Common myeloid progenitor, CD34-positive (primary cell): ENCODE results near the gene PNPLA2.
A peak's percentile ranks its signal among the peaks of the same experiment; 100 is the strongest.

Experiments used
- CTCF ChIA-PET: fragments of 350-600 bp; sonication (Branson Sonifier 250); formaldehyde crosslinking; loops from one replicate; lab custom pipeline; 2021; ENCODE audit warnings: antibody characterized with exemption; lab: Charles Lee
- POLR2A ChIA-PET: fragments of 350-600 bp; sonication (Branson Sonifier 250); formaldehyde crosslinking; loops from one replicate; lab custom pipeline; 2021; ENCODE audit warnings: antibody characterized with exemption; lab: Charles Lee
- DNase-seq, 3 donors: peaks; one replicate each; pipeline versions ENCODE4 v3.0.0 to v3.0.0-alpha.2; 2013
- H3K27ac ChIP-seq, 2 experiments: 1 replicate in 1 of 2; 2 replicates in 1 of 2; pipeline ENCODE4 v1.7.0; 2013; ENCODE audit warnings: inconsistent platforms in 2 of 2, low read length in 2 of 2, mild to moderate bottlenecking in 2 of 2, low read depth in 1 of 2, moderate library complexity in 1 of 2; ENCODE audit not compliant: severe bottlenecking in 2 of 2, insufficient read depth in 1 of 2, poor library complexity in 1 of 2
- H3K27me3 ChIP-seq, 5 experiments: replicated peaks in 2 of 5; 1 replicate in 3 of 5; 2 replicates in 2 of 5; pipeline versions ENCODE4 v1.6.1 to v1.7.0; 2013; ENCODE audit warnings: low read length in 4 of 5, mild to moderate bottlenecking in 2 of 5, moderate library complexity in 2 of 5, inconsistent platforms in 1 of 5; ENCODE audit not compliant: insufficient read depth in 5 of 5, control insufficient read depth in 4 of 5
- H3K36me3 ChIP-seq, 4 experiments: 1 replicate in 2 of 4; 2 replicates in 2 of 4; pipeline versions ENCODE4 v1.6.1 to v1.7.0; 2013; ENCODE audit warnings: low read length in 3 of 4, control low read depth in 1 of 4, mild to moderate bottlenecking in 1 of 4; ENCODE audit not compliant: control insufficient read depth in 4 of 4, insufficient read depth in 4 of 4
- H3K4me1 ChIP-seq, 4 experiments: 1 replicate in 3 of 4; 2 replicates in 1 of 4; pipeline versions ENCODE4 v1.6.1 to v1.7.1; 2013; ENCODE audit warnings: low read length in 3 of 4, mild to moderate bottlenecking in 3 of 4, control low read depth in 1 of 4, inconsistent platforms in 1 of 4, moderate library complexity in 1 of 4; ENCODE audit not compliant: control insufficient read depth in 4 of 4, insufficient read depth in 4 of 4; ENCODE audit errors: control extremely low read depth in 1 of 4
- H3K4me3 ChIP-seq, 7 experiments: 1 replicate in 4 of 7; 2 replicates in 3 of 7; pipeline versions ENCODE4 v1.5.1 to v1.7.0; 2013; ENCODE audit warnings: mild to moderate bottlenecking in 7 of 7, low read length in 6 of 7, moderate library complexity in 6 of 7, inconsistent platforms in 2 of 7, low read depth in 2 of 7, control low read depth in 1 of 7; ENCODE audit not compliant: insufficient read depth in 4 of 7, control insufficient read depth in 1 of 7; ENCODE audit errors: extremely low read depth in 1 of 7
- H3K9me3 ChIP-seq, 5 experiments: 1 replicate in 4 of 5; 2 replicates in 1 of 5; pipeline versions ENCODE4 v1.6.1 to v1.7.1; 2013; ENCODE audit warnings: low read length in 4 of 5, mild to moderate bottlenecking in 2 of 5, inconsistent platforms in 1 of 5, low read depth in 1 of 5, moderate library complexity in 1 of 5; ENCODE audit not compliant: control insufficient read depth in 4 of 5, insufficient read depth in 2 of 5; ENCODE audit errors: control extremely low read depth in 1 of 5
- WGBS: methylation state at CpG from one replicate; pipeline ENCODE4 v1.1.5; 2013; ENCODE audit not compliant: insufficient coverage; 5-methylcytosine and 5-hydroxymethylcytosine counted together

Gene PNPLA2

DNA sequence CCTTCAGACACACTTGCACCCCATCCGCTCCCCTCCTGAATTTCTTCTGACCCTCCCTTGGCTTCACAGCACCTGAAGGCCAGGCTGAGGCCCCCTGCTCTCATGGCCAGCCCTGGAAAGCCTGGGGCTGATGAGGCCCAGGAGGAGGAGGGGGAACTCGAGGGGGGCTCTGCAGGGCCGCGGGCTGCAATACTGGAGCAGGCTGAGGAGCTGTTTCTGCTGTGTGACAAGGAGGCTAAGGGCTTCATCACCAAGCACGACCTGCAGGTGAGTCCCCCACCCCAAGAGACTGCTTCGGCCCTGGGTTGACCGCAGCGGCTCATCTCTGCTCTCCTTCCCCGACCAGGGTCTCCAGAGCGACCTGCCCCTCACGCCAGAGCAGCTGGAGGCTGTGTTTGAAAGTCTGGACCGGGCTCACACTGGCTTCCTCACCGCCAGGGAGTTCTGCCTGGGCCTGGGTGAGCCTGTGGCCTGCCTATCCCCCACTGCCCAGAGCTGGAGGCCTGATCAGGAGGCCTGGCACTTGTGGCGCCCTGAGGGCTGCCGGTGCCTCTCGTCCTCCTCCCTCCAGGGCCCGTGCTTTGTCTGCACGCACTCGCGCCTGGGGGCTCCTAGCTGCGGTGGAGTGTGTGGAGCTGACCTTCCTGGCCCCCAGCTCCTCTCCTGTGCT, 9.9 kb downstream of the PNPLA2 start:
- H3K27me3 ChIP-seq: peaks cover 0 to 56% (median 22%) of the 10 kb centered on the region in 5 experiments

DNA sequence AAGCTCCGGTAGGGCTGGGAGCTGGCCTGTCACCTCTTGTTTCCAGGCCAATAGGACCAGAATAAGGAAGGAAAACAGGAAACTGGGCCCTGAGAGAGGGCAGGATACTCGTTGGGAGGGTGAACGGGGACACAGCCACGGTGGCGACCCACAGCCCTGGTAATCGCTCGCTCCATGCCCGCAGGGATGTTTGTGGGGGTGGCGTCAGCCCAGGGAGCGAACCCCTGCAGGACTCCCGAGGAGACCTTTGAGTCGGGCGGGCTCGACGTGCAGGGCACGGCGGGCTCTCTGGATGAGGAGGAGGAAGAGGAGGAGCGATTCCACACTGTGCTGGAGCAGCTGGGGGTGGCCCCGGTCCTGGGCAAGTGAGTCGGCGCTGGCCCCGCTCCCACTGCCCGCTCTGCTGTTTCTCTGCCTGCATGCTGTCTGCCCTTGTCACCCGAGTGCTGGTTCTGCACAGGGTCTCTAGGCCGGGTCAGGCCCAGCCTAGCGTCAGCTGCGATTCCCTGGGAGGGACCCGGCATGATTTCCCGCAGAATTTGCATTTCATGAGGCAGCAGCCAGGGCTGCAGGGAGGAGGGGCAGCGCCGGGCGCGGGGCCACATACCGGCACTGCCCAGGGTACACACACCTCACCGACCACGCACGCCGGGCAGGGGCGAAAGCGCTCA, 10.6 kb downstream of the PNPLA2 start:
- under 1% methylated on average over 32 of the region's 40 CpGs for WGBS
- Histone ChIP-seq H3K9me3 (no peaks in the 10 kb centered on the region), H3K4me3 (peak overlapping the region in 6 of 7 experiments; percentile 13 to 62 (median 38)), H3K27ac (no peak overlapping the region), H3K4me1 (peaks cover 0 to 77% (median 74%) of the 10 kb centered on the region in 4 experiments), H3K36me3 (peaks cover 0 to 14% (median 7%) of the 10 kb centered on the region in 4 experiments), H3K27me3 (peaks cover 0 to 58% (median 22%) of the 10 kb centered on the region in 5 experiments)
- no peak for DNase-seq
- POLR2A ChIA-PET: interaction anchor here (1.1 to 1.9 kb wide), 3 partner anchors 9 to 13 kb away, joined by 5 to 10 read pairs (median 6); partner anchors contain the start of genes PNPLA2 and POLR2L
- CTCF ChIA-PET: interaction anchor here (1.0 to 2.1 kb wide), 3 partner anchors 10 to 20 kb away, joined by 3 to 15 read pairs (median 5); partner anchors contain the start of genes PNPLA2 and RPLP2

More for the DNA sequence above, 9.9 kb downstream of the PNPLA2 start:
- WGBS: 87% methylated on average over 12 of the region's 21 CpGs
- H3K9me3 ChIP-seq: no peaks in the 10 kb centered on the region
- H3K36me3 ChIP-seq: peaks cover 0 to 21% (median 13%) of the 10 kb centered on the region in 4 experiments
- POLR2A ChIA-PET: interaction anchor here (1.1 to 1.6 kb wide), 2 partner anchors 10 to 13 kb away, joined by 5 to 6 read pairs; partner anchors contain the start of genes PNPLA2 and POLR2L
- H3K4me3 ChIP-seq: peak overlapping the region in 4 of 7 experiments; percentile 13 to 62 (median 54)
- no peak overlapping the region for H3K27ac ChIP-seq
- peaks cover 0 to 72% (median 69%) of the 10 kb centered on the region in 4 experiments for H3K4me1 ChIP-seq
- CTCF ChIA-PET: interaction anchor here (1.0 to 2.1 kb wide), 4 partner anchors 10 to 19 kb away, joined by 3 to 15 read pairs (median 4); partner anchors contain the start of genes PNPLA2 and RPLP2
- DNase-seq: peak in 1 of 3 donors; percentile 37

DNA sequence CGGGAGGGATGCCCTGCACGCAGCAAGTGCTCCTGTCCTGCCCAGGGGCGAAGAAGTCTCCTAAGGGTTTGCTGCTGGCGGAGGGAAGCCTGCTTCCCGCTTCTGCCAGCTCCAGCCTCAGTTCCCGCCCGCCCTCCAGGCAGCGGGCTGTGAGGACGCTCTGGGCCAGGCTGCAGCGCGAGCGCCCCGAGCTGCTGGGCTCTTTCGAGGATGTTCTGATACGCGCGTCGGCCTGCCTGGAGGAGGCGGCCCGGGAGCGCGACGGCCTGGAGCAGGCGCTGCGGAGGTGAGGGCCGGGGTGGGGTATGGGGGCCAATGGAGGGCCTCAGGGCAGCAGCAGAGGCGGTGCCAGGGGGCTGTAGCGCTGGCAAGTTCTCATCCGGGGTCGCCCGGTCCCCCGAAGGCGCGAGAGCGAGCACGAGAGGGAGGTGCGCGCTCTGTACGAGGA, 11.2 kb downstream of the PNPLA2 start:
- H3K9me3 ChIP-seq: no peaks in the 10 kb centered on the region
- ChIA-PET POLR2A (interaction anchor here (1.9 kb wide), 1 partner anchor 10 kb away, joined by 10 read pairs; the partner anchor contains the start of gene PNPLA2), CTCF (interaction anchor here (1.0 to 2.1 kb wide), 4 partner anchors 11 to 20 kb away, joined by 3 to 15 read pairs (median 4); partner anchors contain the start of genes PNPLA2 and RPLP2)
- WGBS: under 1% methylated on average over 30 of the region's 39 CpGs
- H3K4me1 ChIP-seq: peaks cover 0 to 83% (median 79%) of the 10 kb centered on the region in 4 experiments
- H3K27me3 ChIP-seq: peaks cover 0 to 59% (median 22%) of the 10 kb centered on the region in 5 experiments
- DNase-seq: no peak
- peak overlapping the region; percentile 11 to 62 (median 25) for H3K4me3 ChIP-seq
- H3K27ac ChIP-seq: no peak overlapping the region
- H3K36me3 ChIP-seq: peaks cover 0 to 8% (median 5%) of the 10 kb centered on the region in 4 experiments

DNA sequence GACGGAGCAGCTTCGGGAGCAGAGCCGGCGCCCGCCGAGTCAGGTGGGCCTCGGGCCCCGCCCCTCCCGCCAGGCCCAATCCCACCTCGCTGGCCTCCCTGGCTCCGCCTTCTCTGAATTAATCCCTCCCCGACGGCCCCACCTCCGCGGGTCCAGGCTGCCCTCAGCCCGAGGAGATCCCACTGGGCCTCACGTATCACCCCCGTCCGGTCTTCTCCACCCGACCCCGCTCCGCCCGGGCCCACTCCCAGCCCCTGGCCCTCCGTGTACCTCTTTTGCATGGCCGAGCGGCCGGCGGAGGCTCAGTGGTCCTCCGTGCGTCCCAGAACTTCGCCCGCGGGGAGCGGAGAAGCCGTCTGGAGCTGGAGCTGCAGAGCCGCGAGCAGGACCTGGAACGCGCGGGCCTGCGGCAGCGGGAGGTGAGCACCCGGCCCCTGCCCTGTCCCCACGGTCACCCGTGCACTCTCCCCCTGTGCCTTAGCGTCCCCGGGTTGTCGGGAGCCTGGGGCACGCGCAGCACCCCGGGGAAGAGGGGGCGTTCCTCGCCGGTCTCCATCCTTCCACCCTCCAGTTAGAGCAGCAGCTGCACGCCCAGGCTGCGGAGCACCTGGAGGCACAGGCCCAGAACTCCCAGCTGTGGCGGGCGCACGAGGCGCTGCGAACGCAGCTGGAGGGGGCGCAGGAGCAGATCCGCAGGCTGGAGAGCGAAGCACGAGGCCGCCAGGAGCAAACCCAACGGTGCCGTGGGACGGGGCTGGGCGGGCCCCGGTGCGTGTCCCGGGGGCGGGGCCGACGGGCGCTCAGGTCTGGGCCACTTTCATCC, 11.8 kb downstream of the PNPLA2 start:
- ChIA-PET POLR2A (interaction anchor here (0.9 to 4.1 kb wide), 4 partner anchors 8 to 14 kb away, joined by 3 to 19 read pairs (median 6); partner anchors contain the start of genes PNPLA2, POLR2L and TSPAN4), CTCF (interaction anchor here (1.0 to 1.9 kb wide), 6 partner anchors 8 to 19 kb away, joined by 4 to 10 read pairs (median 6); partner anchors contain the start of gene PNPLA2)
- 1% methylated on average over 63 of the region's 78 CpGs for WGBS
- Histone ChIP-seq H3K27ac (no peak overlapping the region), H3K4me1 (peaks cover 0 to 88% (median 81%) of the 10 kb centered on the region in 4 experiments), H3K27me3 (peaks cover 0 to 58% (median 22%) of the 10 kb centered on the region in 5 experiments), H3K4me3 (peak overlapping the region; percentile 5 to 62 (median 32)), H3K9me3 (no peaks in the 10 kb centered on the region), H3K36me3 (peaks cover 0 to 2% (median under 1%) of the 10 kb centered on the region in 4 experiments)
- DNase-seq: peak; percentile 43 to 71 (median 67)

DNA sequence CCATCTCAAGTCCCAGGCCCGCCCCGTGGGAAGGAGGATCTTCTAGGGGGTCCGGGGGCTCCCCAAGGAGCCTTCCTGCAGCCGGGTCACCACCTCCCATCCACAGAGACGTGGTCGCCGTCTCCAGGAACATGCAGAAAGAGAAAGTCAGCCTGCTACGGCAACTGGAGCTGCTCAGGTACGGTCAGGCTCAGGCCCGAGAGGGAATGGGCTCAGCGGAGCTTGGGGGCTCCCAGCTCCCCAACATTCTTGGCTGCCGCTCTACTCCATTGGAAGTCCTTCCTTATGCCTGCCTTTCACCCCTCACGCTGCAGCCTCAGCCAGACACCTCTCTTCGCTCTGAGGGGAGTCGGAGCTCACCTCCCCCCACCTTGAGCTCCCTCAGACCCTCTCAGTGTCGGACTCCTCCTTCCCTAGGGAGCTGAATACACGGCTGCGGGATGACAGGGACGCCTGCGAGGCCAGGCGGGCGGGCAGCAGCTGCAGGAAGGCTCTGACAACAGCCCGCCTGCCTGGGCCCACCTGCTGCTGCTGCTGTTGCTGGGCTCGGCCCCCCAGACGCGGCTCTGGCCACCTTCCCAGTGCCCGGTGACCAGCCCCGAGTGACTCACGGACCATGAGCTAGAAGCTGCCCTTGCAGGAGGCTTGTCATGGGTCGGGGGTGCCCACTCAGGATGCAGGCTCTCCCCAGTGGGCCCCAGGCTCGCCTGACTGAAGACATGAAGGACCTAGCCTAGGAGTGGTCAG, 12.6 kb downstream of the PNPLA2 start:
- no peak for DNase-seq

More for the DNA sequence above, 12.6 kb downstream of the PNPLA2 start:
- Histone ChIP-seq H3K9me3 (no peaks in the 10 kb centered on the region), H3K27me3 (peaks cover 0 to 56% (median 22%) of the 10 kb centered on the region in 5 experiments), H3K4me3 (peak overlapping the region in 1 of 7 experiments; percentile 55), H3K36me3 (peaks cover 0 to 2% (median 0%) of the 10 kb centered on the region in 4 experiments), H3K27ac (no peak overlapping the region), H3K4me1 (peaks cover 0 to 82% (median 73%) of the 10 kb centered on the region in 4 experiments)
- WGBS: 80% methylated on average over 26 of the region's 31 CpGs
- ChIA-PET CTCF (interaction anchor here (1.0 to 1.9 kb wide), 6 partner anchors 9 to 20 kb away, joined by 4 to 10 read pairs (median 6); partner anchors contain the start of gene PNPLA2), POLR2A (interaction anchor here (0.6 to 4.1 kb wide), 5 partner anchors 9 to 25 kb away, joined by 3 to 19 read pairs (median 3); partner anchors contain the start of genes PNPLA2, POLR2L and TSPAN4)
